H1 (cell line): ENCODE results near the gene PCDH9. TPM values are rescaled to one million over a fixed set of nuclear protein-coding genes. Genes with fewer than 3 reads are reported as not detected.

ENCODE experiments used
- CTCF ChIA-PET: fragments of 300-600 bp; sonication (Branson Sonifier 250); formaldehyde crosslinking; loops from one replicate; lab custom pipeline; 2021; ENCODE audit not compliant: partially characterized antibody; lab: Charles Lee
- POLR2A ChIA-PET: fragments of 300-600 bp; sonication (Branson Sonifier 250); formaldehyde crosslinking; loops from one replicate; lab custom pipeline; 2021; ENCODE audit warnings: inconsistent platforms; ENCODE audit not compliant: partially characterized antibody; lab: Charles Lee
- DNase-seq, 2 experiments: peaks; one replicate each; pipeline versions ENCODE4 v3.0.0 to v3.0.0-alpha.2; 2010 to 2022; ENCODE audit warnings: low spot score in 2 of 2, low read depth in 1 of 2, mixed read lengths in 1 of 2
- FAIRE-seq: peaks from 2 replicates; lab custom pipeline; 2011; peaks lifted over from hg19 to GRCh38; lab: Jason Lieb, UNC
- H2AFZ ChIP-seq: 2 replicates; pipeline ENCODE4 v1.8.1; 2012; ENCODE audit warnings: low read length, inconsistent platforms
- H2AK5ac ChIP-seq: 2 replicates; pipeline ENCODE4 v1.6.1; 2013; ENCODE audit warnings: low read depth, low read length
- H2BK120ac ChIP-seq: replicated peaks from 2 replicates; pipeline ENCODE3; 2013; ENCODE audit warnings: low read depth, low read length, inconsistent platforms
- H2BK12ac ChIP-seq: 2 replicates; pipeline ENCODE4 v1.6.1; 2013; ENCODE audit warnings: low read depth, low read length
- H2BK15ac ChIP-seq: 2 replicates; pipeline ENCODE4 v1.6.1; 2013; ENCODE audit warnings: low read length
- H2BK20ac ChIP-seq: 2 replicates; pipeline ENCODE4 v1.6.1; 2013; ENCODE audit warnings: low read length
- H2BK5ac ChIP-seq: 2 replicates; pipeline ENCODE4 v1.6.1; 2013; ENCODE audit warnings: low read depth, low read length
- H3K14ac ChIP-seq: 2 replicates; pipeline ENCODE4 v1.6.1; 2013; ENCODE audit warnings: inconsistent platforms; ENCODE audit not compliant: insufficient read length
- H3K18ac ChIP-seq: 2 replicates; pipeline ENCODE4 v1.6.1; 2013; ENCODE audit warnings: low read length; ENCODE audit errors: extremely low read depth
- H3K23ac ChIP-seq: 2 replicates; pipeline ENCODE4 v1.6.1; 2013; ENCODE audit warnings: inconsistent platforms; ENCODE audit not compliant: insufficient read length
- H3K23me2 ChIP-seq: 2 replicates; pipeline ENCODE4 v1.6.1; 2013; ENCODE audit warnings: low read depth, low read length
- H3K27ac ChIP-seq: 2 replicates; pipeline ENCODE4 v1.6.1; 2011; ENCODE audit warnings: low read depth, low read length, inconsistent platforms
- H3K27me3 ChIP-seq, 4 experiments: replicated peaks in 1 of 4; 1 replicate in 1 of 4; 2 replicates in 3 of 4; pipeline versions ENCODE4 v1.6.1 to v1.8.1; 2011 to 2013; ENCODE audit warnings: low read length in 3 of 4, mild to moderate bottlenecking in 3 of 4, inconsistent platforms in 2 of 4, mixed read lengths in 2 of 4, moderate library complexity in 1 of 4; ENCODE audit not compliant: control insufficient read depth in 3 of 4, insufficient read depth in 3 of 4; ENCODE audit errors: extremely low read depth in 1 of 4
- H3K36me3 ChIP-seq, 4 experiments: 2 replicates each; pipeline versions ENCODE4 v1.6.1 to v1.8.1; 2011 to 2013; ENCODE audit warnings: mild to moderate bottlenecking in 4 of 4, low read length in 3 of 4, moderate library complexity in 2 of 4, control low read depth in 1 of 4, inconsistent platforms in 1 of 4; ENCODE audit not compliant: insufficient read depth in 4 of 4, control insufficient read depth in 2 of 4
- H3K4ac ChIP-seq: replicated peaks from 2 replicates; pipeline ENCODE3; 2013; ENCODE audit warnings: low read length, low read depth, mixed read lengths, inconsistent platforms; ENCODE audit not compliant: insufficient read length
- H3K4me1 ChIP-seq, 4 experiments: replicated peaks in 1 of 4; 1 replicate in 1 of 4; 2 replicates in 3 of 4; pipeline versions ENCODE4 v1.6.1 to v1.8.1; 2011 to 2013; ENCODE audit warnings: low read length in 3 of 4, inconsistent platforms in 2 of 4, mixed read lengths in 1 of 4; ENCODE audit not compliant: insufficient read depth in 4 of 4, control insufficient read depth in 3 of 4
- H3K4me2 ChIP-seq, 2 experiments: 2 replicates each; pipeline versions ENCODE4 v1.6.1 to v1.8.1; 2011 to 2013; ENCODE audit warnings: low read depth in 2 of 2, low read length in 2 of 2, control low read depth in 1 of 2, inconsistent platforms in 1 of 2, mild to moderate bottlenecking in 1 of 2; ENCODE audit not compliant: insufficient read depth in 1 of 2
- H3K4me3 ChIP-seq, 4 experiments: fragments of 200-600, 300-600 bp in 1 of 4; sonication (generic), shearing (Covaris generic), sonication (Bioruptor Twin) in 1 of 4; 2 replicates each; pipeline versions ENCODE4 v1.5.1 to v1.8.1; 2011 to 2016; ENCODE audit warnings: low read length in 4 of 4, low read depth in 3 of 4, control low read depth in 2 of 4, inconsistent platforms in 2 of 4, mild to moderate bottlenecking in 2 of 4, mixed read lengths in 1 of 4, moderate library complexity in 1 of 4; ENCODE audit not compliant: insufficient read depth in 2 of 4; ENCODE audit errors: extremely low read depth in 1 of 4
- H3K56ac ChIP-seq: replicated peaks from 2 replicates; pipeline ENCODE3; 2013; ENCODE audit warnings: low read depth, mild to moderate bottlenecking, mixed read lengths, low read length, inconsistent platforms; ENCODE audit not compliant: insufficient read length
- H3K79me1 ChIP-seq: 2 replicates; pipeline ENCODE4 v1.6.1; 2013; ENCODE audit warnings: low read depth, low read length, control low read depth
- H3K79me2 ChIP-seq, 2 experiments: 2 replicates each; pipeline versions ENCODE4 v1.6.1 to v1.8.1; 2012 to 2013; ENCODE audit warnings: low read length in 2 of 2, mild to moderate bottlenecking in 2 of 2, inconsistent platforms in 1 of 2; ENCODE audit not compliant: insufficient read depth in 2 of 2, control insufficient read depth in 1 of 2
- H3K9ac ChIP-seq, 4 experiments: replicated peaks in 1 of 4; 1 replicate in 1 of 4; 2 replicates in 3 of 4; pipeline versions ENCODE4 v1.6.1 to v1.8.1; 2011 to 2013; ENCODE audit warnings: low read depth in 3 of 4, low read length in 3 of 4, control low read depth in 2 of 4, mild to moderate bottlenecking in 2 of 4, moderate library complexity in 2 of 4, inconsistent platforms in 1 of 4; ENCODE audit errors: extremely low read depth in 1 of 4
- H3K9me3 ChIP-seq, 2 experiments: 2 replicates each; pipeline versions ENCODE4 v1.6.1 to v1.8.1; 2012 to 2013; ENCODE audit warnings: mild to moderate bottlenecking in 2 of 2, moderate library complexity in 2 of 2, control low read depth in 1 of 2, inconsistent platforms in 1 of 2, low read depth in 1 of 2, low read length in 1 of 2, mixed read lengths in 1 of 2; ENCODE audit not compliant: insufficient read depth in 2 of 2
- H4K20me1 ChIP-seq, 2 experiments: replicated peaks in 1 of 2; 2 replicates each; pipeline versions ENCODE3 to v1.8.1; 2011 to 2013; ENCODE audit warnings: inconsistent platforms in 2 of 2, low read length in 2 of 2, mild to moderate bottlenecking in 1 of 2; ENCODE audit not compliant: insufficient read depth in 2 of 2, control insufficient read depth in 1 of 2
- H4K5ac ChIP-seq: 2 replicates; pipeline ENCODE4 v1.6.1; 2013; ENCODE audit warnings: low read length, low read depth, mixed read lengths, inconsistent platforms; ENCODE audit not compliant: insufficient read length
- H4K8ac ChIP-seq: 2 replicates; pipeline ENCODE4 v1.8.0; 2013; ENCODE audit warnings: mild to moderate bottlenecking, moderate library complexity, low read length, inconsistent platforms; ENCODE audit not compliant: insufficient read depth; ENCODE audit errors: extremely low read depth
- H4K91ac ChIP-seq: replicated peaks from 2 replicates; pipeline ENCODE3; 2013; ENCODE audit warnings: low read length, mixed read lengths, inconsistent platforms; ENCODE audit not compliant: insufficient read length
- SP2 ChIP-seq: IDR thresholded peaks from 2 replicates; pipeline ENCODE4 v1.6.1; 2012; ENCODE audit warnings: mild to moderate bottlenecking, low read length, inconsistent platforms
- WGBS, 2 experiments: shearing (Covaris generic) in 1 of 2; methylation state at CpG; one replicate each; pipeline versions ENCODE4 v1.1.6 to v1.1.7; 2013 to 2015; ENCODE audit warnings: low lambda C conversion rate in 2 of 2, mixed read lengths in 2 of 2, inconsistent platforms in 1 of 2, low coverage in 1 of 2, missing lambda C conversion rate in 1 of 2; ENCODE audit not compliant: insufficient replicate concordance in 2 of 2, insufficient coverage in 1 of 2, insufficient read length in 1 of 2; ENCODE audit errors: extremely low coverage in 1 of 2, missing lambda C conversion rate in 1 of 2; 5-methylcytosine and 5-hydroxymethylcytosine counted together
- polyA plus RNA-seq, 7 experiments: library from polyadenylated mRNA; depleted of rRNA in 3 of 7; stranded (reverse) in 5 of 7; unstranded in 2 of 7; fragments of >200 nt in 5 of 7; fragments of 200-250 nt in 2 of 7; gene quantifications; 1 replicate in 5 of 7; 2 replicates in 1 of 7; 4 replicates in 1 of 7; pipeline versions ENCODE4 v1.2.1 to v1.2.3, GENCODE V29; 2011 to 2013; ENCODE audit warnings: missing spikeins in 2 of 7, mixed read lengths in 2 of 7
- total RNA-seq: library from RNA; stranded (reverse); fragmentation: NEBNext Ultra II Directional; extraction: Animal tissue kit (Norgen Biotek cat#: 25700); gene quantifications from 2 replicates; pipeline ENCODE4 v1.2.1, GENCODE V29; 2021

Gene PCDH9
- total and polyA plus RNA-seq, 2 of the 8 experiments (the other 6 are each of a cell fraction or from before 2014, with no cell fraction given) = 0.12 to 0.60 TPM

DNA sequence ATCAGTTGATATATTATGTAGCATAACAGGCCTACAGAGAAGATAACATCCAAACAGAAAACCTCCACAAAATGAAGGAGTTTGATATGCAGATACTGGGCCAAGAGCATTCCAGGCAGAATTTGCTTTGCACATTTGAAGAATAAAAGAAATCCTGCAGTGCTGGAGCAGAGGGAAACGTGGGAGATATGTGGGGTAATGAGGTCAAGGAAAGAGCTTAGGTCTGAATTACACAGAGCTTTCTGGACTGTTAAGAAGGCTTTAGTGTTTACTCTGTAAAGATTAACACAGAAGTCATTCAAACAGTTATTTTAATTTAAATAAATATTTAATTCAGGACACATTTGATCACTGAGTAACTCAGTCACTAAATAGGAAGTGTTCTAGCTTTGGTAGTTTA lies 692.7 kb downstream of the PCDH9 start:
- Histone ChIP-seq H3K9me3 (no peaks in the 10 kb centered on the region), H3K23me2 (no peaks in the 10 kb centered on the region), H3K23ac (no peak overlapping the region), H3K4me2 (no peak overlapping the region), H3K36me3 (no peaks in the 10 kb centered on the region), H2BK5ac (no peak overlapping the region), H3K27ac (no peak overlapping the region), H2BK15ac (no peak overlapping the region), H2BK12ac (no peak overlapping the region), H3K56ac (no peak overlapping the region), H2AFZ (no peak overlapping the region), H2BK20ac (no peak overlapping the region), H2AK5ac (no peak overlapping the region), H3K18ac (no peak overlapping the region), H3K79me1 (no peaks in the 10 kb centered on the region), H3K14ac (no peak overlapping the region), H4K20me1 (no peaks in the 10 kb centered on the region), H3K9ac (no peak overlapping the region), H3K4me3 (no peak overlapping the region), H3K27me3 (no peaks in the 10 kb centered on the region), H3K4me1 (no peaks in the 10 kb centered on the region), H4K91ac (no peak overlapping the region), H2BK120ac (no peak overlapping the region), H4K5ac (no peak overlapping the region), H3K79me2 (no peaks in the 10 kb centered on the region), H3K4ac (no peak overlapping the region), H4K8ac (no peak overlapping the region)
- 44% methylated on average over 1 of the region's 1 CpG; no CpG with 5 or more reads in 1 of the 2 experiments for WGBS, 2 experiments
- no peak for TF ChIP-seq SP2
- no peak for DNase-seq
- FAIRE-seq = no peak
- ChIA-PET CTCF (no interaction called here), POLR2A (no interaction called here)
